T-helper 2 cell (primary cell): Measurements from ENCODE around the gene BSCL2.
"Not testable (repeated sequence)": the region's sequence is repeated elsewhere in the genome, so short reads cannot be mapped to it uniquely, and the experiment has no call there.

ENCODE experiments used
- DNase-seq, 5 experiments: peaks; one replicate each; pipeline versions ENCODE4 v3.0.0 to v3.0.0-alpha.2; 2012 to 2022

Gene BSCL2

GRCh38 chr11:62682518-62682917 lies 24.7 kb downstream of the BSCL2 start:
- no peak for DNase-seq

- DNase-seq = peak in 1 of 5 experiments; percentile 79
Observed at GRCh38 chr11:62680825-62681240, 26.4 kb downstream of the BSCL2 start.

DNA sequence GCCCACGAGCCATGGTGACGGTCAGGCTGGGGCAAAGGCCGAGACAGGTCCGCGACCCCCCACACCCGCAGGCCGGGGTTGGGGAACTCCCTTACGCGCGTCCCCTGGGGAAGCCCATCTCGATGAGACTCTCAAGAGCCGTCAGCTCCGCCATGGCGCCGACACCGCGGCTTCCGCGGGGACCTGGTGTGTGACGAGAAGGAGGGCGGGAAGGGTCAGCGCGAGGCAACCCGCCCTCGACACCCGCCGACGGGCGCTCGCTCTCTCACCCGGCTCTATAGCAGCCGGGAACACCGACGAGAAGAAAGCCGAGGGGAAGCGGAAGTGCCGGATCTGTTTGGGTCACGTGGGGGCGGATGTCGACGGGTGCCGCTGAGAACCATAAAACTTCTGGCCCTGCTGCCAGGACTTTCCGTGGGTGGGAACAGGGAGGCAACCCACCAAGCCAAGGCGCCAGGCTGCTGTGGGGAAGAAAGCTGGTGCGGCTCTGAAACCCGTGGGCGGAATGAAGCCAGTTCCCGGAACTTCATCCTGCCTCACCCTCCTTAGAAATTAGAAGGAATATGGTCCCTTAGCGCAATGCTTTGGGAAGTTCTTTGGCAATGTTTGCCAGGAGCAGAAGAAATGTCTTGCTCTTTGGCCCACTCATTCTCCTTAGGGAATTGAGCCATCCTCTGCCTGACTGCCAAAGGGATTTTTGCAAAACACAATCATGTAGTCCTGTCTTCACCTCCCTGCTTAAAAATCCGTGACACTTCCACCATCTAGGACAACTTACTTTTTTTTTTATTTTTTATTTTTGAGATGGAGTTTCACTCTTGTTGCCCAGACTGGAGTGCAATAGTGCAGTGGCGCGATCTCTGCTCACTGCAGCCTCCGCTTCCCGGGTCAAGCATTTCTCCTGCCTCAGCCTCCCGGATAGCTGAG lies 28.2 kb downstream of the BSCL2 start, which contains the start of gene UBXN1:
TSS of gene UBXN1 (minus strand) at position 304 of the 927 bp plus-strand sequence. CDS start at position 154, 150 bp downstream.
- DNase-seq = peak; percentile 61 to 89 (median 80)

- no peak for DNase-seq
Observed at GRCh38 chr11:62678433-62678769, 28.8 kb downstream of the BSCL2 start.

- no peak for DNase-seq
Observed at GRCh38 chr11:62677714-62678113, 29.5 kb downstream of the BSCL2 start.

GRCh38 chr11:62677156-62677555 lies 30.1 kb downstream of the BSCL2 start:
- DNase-seq = no peak

DNA sequence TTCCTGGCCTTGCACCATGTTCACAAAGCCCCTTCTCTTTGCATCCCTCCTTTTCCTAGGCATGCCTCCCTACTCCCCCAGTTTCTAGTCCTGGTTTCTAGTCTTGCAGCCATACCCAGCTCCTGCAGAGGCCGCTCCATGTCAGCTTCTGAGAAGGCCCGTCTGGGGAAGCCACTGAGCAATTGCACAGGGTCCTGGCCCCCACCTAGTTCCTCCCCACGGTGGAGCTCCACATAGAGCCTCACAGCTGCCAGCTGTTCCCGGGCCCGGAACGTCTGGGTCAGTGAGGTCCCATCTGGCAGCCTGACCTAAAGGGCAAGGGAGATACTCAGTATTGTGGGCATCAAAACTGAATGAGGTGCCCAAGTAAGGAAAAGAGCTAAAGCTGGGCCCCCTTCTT lies 30.5 kb downstream of the BSCL2 start:
- DNase-seq = no peak

DNA sequence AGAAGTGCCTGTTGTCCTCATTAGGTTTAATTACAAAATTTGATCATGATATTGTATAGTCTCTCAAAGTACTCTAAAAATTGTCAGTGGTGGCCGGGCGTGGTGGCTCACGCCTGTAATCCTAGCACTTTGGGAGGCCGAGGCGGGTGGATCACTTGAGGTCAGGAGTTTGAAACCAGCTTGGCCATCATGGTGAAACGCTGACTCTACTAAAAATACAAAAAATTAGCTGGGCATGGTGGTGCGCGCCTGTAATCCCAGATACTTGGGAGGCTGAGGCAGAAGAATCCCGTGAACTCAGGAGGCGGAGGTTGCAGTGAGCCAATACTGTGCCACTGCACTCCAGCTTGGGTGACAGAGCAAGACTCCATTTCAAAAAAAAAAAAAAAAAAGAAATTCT lies 31.8 kb downstream of the BSCL2 start:
- DNase-seq = not testable (repeated sequence)

GRCh38 chr11:62673196-62673525 lies 34.1 kb downstream of the BSCL2 start:
- DNase-seq = no peak

DNA sequence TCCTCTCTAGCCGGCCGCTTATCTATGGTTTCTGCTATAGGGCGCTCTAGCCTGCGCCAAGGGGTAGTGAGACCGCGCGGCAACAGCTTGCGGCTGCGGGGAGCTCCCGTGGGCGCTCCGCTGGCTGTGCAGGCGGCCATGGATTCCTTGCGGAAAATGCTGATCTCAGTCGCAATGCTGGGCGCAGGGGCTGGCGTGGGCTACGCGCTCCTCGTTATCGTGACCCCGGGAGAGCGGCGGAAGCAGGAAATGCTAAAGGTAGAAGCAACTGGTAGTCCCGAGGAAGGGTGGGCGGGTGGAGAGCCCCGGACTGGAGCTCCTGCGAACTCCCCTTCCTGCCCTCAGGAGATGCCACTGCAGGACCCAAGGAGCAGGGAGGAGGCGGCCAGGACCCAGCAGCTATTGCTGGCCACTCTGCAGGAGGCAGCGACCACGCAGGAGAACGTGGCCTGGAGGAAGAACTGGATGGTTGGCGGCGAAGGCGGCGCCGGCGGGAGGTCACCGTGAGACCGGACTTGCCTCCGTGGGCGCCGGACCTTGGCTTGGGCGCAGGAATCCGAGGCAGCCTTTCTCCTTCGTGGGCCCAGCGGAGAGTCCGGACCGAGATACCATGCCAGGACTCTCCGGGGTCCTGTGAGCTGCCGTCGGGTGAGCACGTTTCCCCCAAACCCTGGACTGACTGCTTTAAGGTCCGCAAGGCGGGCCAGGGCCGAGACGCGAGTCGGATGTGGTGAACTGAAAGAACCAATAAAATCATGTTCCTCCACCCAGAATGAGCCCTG lies 35.4 kb downstream of the BSCL2 start, which contains the start of the genes LBHD1 and UQCC3:
TSS of gene LBHD1 (minus strand) at position 660 of the 782 bp plus-strand sequence. CDS start 2,236 bp downstream, outside the sequence.
TSS of gene UQCC3 (plus strand) at position 66 of the 782 bp plus-strand sequence. CDS start at position 139, 73 bp downstream.
- DNase-seq = peak; percentile 30 to 83 (median 60)

GRCh38 chr11:62671236-62671607 lies 36.0 kb downstream of the BSCL2 start:
- peak in 3 of 5 experiments; percentile 27 to 71 (median 50) for DNase-seq

GRCh38 chr11:62669420-62670161 lies 37.6 kb downstream of the BSCL2 start:
- DNase-seq = no peak

DNA sequence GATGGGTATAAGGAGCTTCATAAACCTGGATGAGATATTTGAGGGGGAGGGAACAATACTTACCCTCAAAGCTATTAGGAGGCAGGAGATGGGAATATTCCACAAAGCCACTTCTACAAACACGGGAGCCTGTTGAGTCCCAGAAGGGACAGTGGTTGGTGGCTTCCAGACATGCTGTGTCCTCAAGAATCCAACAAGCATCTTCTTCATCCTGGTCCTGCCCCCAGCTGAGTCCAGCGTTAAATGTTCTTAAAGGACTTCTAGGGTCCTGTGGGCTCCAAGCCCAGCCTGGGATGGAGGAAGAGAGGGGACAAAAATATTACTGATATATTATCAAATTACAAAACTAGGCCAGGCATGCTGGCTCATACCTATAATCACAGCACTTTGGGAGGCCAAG lies 39.8 kb downstream of the BSCL2 start:
- DNase-seq = no peak

GRCh38 chr11:62666259-62666926 lies 40.8 kb downstream of the BSCL2 start:
- DNase-seq = peak in 1 of 5 experiments; percentile 37

DNA sequence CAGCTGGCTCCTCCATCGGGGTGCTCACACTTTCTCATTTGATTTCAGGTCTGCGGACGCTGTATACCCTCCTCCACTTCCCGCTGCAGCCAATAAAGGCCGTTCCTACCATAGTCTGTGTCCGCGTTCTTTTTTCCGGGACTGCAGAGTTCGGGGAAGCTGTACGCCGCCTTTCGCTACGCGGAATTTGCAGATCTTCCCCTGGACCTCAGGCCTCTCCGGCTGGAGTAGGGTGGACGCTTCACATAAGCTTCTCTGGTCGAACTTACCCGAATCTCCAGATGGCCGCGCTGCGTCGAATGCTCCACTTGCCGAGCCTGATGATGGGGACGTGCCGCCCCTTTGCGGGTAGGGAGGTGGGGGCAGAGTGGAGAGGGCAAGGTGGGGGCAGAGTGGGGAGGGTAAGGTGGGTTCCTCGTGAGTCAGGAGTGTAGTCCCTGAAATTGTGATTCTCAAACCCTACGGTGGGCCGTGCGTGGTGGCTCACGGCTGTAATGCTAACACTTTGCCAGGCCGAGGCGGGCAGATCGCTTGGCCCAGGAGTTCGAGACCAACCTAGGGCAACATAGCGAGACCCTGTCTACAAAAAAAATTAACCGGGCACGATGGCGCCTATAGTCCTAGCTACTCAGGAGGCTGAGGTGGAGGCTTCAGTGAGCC lies 41.5 kb downstream of the BSCL2 start:
- DNase-seq = peak; percentile 21 to 78 (median 54)

GRCh38 chr11:62665075-62665598 lies 42.1 kb downstream of the BSCL2 start, which contains the start of the genes C11orf98 and CSKMT:
TSS of gene C11orf98 (minus strand) at chr11:62665210. CDS start at chr11:62665169, 41 bp downstream.
TSS of gene CSKMT (plus strand) at chr11:62665312. CDS start at chr11:62665880, 568 bp downstream.
- peak; percentile 88 to 94 (median 93) for DNase-seq

DNA sequence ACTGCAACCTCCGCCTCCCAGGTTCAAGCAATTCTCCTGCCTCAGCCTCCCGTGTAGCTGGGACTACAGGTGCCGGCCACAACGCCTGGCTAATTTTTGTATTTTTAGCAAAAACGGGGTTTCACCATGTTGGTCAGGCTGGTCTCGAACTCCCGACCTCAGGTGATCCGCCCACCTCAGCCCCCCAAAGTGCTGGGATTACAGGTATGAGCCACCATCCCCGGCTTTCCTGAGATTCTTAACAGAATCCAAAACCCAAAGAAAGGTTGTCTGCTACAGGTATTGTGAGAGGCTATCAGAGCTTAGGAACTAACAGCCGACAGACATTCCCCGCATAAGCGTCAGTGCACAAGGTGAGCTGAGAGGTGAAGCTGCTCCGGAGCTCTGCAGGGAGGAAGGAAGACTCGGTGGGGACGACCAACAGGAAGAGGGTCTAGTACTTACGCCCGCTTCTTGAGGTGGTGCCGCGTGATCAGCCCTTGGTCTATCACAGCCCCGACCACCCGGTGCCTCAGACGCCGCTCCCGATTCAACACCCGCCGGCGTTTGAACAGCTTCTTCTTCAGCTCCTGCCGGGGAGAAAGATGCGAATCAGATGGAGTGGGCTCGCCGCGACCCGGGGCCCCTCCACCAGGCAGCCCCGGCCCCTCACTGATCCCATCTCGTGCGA lies 42.7 kb downstream of the BSCL2 start:
- DNase-seq = peak in 3 of 5 experiments; percentile 28 to 82 (median 33)

GRCh38 chr11:62656796-62657429 lies 50.3 kb downstream of the BSCL2 start:
- no peak for DNase-seq

DNA sequence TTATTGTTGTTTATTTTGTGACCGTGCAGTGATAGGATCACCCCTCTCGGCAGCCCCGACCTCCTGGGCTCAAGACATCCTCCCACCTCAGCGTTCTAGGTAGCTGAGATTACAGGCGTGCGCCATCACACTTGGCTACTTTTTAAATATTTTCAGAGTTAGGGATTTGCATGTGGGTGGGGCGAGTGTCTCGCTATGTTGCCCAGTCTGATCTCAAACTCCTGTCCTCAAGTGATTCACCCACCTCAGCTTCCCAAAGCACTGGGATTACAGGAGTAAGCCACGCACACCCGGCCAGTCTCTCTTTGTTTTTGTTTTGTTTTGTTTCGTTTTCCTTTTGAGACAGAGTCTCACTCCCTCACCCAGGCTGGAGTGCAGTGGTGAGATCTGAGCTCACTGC lies 52.9 kb downstream of the BSCL2 start:
- no peak for DNase-seq
